GM12878 (cell line): ENCODE data around the gene GARIN3.

Source experiments
- ATF7 ChIP-seq: fragments of 450-650 bp; IDR thresholded peaks from 2 replicates; pipeline ENCODE4 v1.6.1; 2016; ENCODE audit warnings: low read depth, mild to moderate bottlenecking
- CBFB ChIP-seq: IDR thresholded peaks from 2 replicates; pipeline ENCODE4 v1.6.1; 2016; ENCODE audit warnings: antibody characterized with exemption, low read depth
- CEBPB ChIP-seq, 2 experiments: fragments of 150-350 bp in 1 of 2; IDR thresholded peaks; 2 replicates each; pipeline ENCODE4 v1.6.1; 2012 to 2014; ENCODE audit warnings: low read depth in 2 of 2, low read length in 2 of 2, borderline replicate concordance in 1 of 2, inconsistent platforms in 1 of 2
- EZH2 ChIP-seq: IDR thresholded peaks from 2 replicates; pipeline ENCODE4 v1.6.1; 2012; ENCODE audit warnings: low read depth, mild to moderate bottlenecking, control low read depth, inconsistent platforms, low read length, borderline replicate concordance; ENCODE audit not compliant: control insufficient read depth
- JUNB ChIP-seq: IDR thresholded peaks from 2 replicates; pipeline ENCODE4 v1.6.1; 2016; ENCODE audit warnings: antibody characterized with exemption, mild to moderate bottlenecking
- POLR2A ChIP-seq: IDR thresholded peaks from 2 replicates; pipeline ENCODE4 v1.6.1; 2011; ENCODE audit warnings: low read depth, mild to moderate bottlenecking, low read length
- POLR2AphosphoS2 ChIP-seq: IDR thresholded peaks from 2 replicates; pipeline ENCODE4 v1.6.1; 2011; ENCODE audit warnings: low read depth, mild to moderate bottlenecking, low read length, improper control_type of control experiment, moderate library complexity
- SIN3A ChIP-seq: IDR thresholded peaks from 2 replicates; pipeline ENCODE4 v1.6.1; 2012; ENCODE audit warnings: low read depth, low read length, improper control_type of control experiment
- TF ChIP-seq, protein P1 (sequence below): fragments of 450-650 bp; IDR thresholded peaks from 2 replicates; pipeline ENCODE4 v1.6.1; 2016; ENCODE audit warnings: mild to moderate bottlenecking
- TF ChIP-seq, protein P2 (sequence below), 3 experiments: IDR thresholded peaks in 2 of 3; conservative IDR thresholded peaks in 1 of 3; 2 replicates each; pipeline ENCODE4 v1.5.1; 2011; ENCODE audit warnings: low read depth in 3 of 3, low read length in 3 of 3, mild to moderate bottlenecking in 3 of 3, control low read depth in 2 of 3, moderate library complexity in 2 of 3, inconsistent platforms in 1 of 3, mixed read lengths in 1 of 3; ENCODE audit not compliant: control insufficient read depth in 2 of 3, insufficient read depth in 1 of 3; ENCODE audit errors: extremely low read depth in 1 of 3
- TF ChIP-seq, protein P3 (sequence below): fragments of 450-650 bp; formaldehyde crosslinking; IDR thresholded peaks from 2 replicates; pipeline ENCODE4 v1.4.0; 2020; ENCODE audit warnings: mild to moderate bottlenecking, moderate library complexity

DNA sequence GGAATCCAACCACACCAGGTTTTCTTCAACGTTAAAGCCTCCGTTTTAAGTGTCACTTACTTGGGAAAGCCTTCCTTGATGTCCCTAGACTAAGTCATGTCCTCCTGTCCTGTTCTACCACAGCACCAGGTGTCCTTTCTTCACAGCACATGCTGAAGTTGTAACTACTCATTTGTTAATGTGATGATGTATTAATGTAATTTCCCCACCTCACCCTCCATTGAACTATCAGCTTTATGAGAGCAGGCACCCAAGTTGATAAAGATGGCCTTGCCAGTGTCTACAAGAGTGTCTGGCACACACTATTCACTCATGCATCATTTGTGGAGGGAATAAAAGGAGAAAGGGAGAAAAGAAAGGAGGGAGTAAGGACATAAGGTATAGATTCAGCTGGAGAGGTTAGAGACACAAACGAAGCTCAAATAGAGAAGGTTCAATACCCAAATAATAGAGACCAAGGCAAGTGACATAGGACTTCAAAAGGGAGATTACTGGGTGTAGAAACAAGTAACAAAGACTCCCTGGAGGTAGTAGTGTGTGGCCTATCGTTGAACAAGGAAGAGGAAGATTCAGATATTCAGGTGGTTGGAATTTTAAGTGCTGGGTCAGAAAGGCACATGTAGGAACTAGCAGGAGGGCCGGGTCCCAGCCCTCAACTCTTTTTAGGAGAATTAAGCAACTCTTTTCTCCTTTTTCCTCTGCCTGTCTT, 21.1 kb upstream of the GARIN3 start:
- no peak for TF ChIP-seq POLR2A
- TF ChIP-seq JUNB, result no peak
- no peak for TF ChIP-seq EZH2
- TF ChIP-seq POLR2AphosphoS2, result no peak
- TF ChIP-seq, protein P1, sequence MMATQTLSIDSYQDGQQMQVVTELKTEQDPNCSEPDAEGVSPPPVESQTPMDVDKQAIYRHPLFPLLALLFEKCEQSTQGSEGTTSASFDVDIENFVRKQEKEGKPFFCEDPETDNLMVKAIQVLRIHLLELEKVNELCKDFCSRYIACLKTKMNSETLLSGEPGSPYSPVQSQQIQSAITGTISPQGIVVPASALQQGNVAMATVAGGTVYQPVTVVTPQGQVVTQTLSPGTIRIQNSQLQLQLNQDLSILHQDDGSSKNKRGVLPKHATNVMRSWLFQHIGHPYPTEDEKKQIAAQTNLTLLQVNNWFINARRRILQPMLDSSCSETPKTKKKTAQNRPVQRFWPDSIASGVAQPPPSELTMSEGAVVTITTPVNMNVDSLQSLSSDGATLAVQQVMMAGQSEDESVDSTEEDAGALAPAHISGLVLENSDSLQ, result no peak
- TF ChIP-seq CBFB, result no peak
- TF ChIP-seq, protein P2, sequence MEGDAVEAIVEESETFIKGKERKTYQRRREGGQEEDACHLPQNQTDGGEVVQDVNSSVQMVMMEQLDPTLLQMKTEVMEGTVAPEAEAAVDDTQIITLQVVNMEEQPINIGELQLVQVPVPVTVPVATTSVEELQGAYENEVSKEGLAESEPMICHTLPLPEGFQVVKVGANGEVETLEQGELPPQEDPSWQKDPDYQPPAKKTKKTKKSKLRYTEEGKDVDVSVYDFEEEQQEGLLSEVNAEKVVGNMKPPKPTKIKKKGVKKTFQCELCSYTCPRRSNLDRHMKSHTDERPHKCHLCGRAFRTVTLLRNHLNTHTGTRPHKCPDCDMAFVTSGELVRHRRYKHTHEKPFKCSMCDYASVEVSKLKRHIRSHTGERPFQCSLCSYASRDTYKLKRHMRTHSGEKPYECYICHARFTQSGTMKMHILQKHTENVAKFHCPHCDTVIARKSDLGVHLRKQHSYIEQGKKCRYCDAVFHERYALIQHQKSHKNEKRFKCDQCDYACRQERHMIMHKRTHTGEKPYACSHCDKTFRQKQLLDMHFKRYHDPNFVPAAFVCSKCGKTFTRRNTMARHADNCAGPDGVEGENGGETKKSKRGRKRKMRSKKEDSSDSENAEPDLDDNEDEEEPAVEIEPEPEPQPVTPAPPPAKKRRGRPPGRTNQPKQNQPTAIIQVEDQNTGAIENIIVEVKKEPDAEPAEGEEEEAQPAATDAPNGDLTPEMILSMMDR (IDR thresholded peaks at IDR 0.05 in 2 of 3, conservative IDR thresholded peaks at IDR 0.05 in 1 of 3; ENCODE audit: control insufficient read depth in 2 of 3, extremely low read depth in 1 of 3, insufficient read depth in 1 of 3, low read depth in 3 of 3, low read length in 3 of 3), result no peak
- no peak for TF ChIP-seq SIN3A
- TF ChIP-seq, protein P3, sequence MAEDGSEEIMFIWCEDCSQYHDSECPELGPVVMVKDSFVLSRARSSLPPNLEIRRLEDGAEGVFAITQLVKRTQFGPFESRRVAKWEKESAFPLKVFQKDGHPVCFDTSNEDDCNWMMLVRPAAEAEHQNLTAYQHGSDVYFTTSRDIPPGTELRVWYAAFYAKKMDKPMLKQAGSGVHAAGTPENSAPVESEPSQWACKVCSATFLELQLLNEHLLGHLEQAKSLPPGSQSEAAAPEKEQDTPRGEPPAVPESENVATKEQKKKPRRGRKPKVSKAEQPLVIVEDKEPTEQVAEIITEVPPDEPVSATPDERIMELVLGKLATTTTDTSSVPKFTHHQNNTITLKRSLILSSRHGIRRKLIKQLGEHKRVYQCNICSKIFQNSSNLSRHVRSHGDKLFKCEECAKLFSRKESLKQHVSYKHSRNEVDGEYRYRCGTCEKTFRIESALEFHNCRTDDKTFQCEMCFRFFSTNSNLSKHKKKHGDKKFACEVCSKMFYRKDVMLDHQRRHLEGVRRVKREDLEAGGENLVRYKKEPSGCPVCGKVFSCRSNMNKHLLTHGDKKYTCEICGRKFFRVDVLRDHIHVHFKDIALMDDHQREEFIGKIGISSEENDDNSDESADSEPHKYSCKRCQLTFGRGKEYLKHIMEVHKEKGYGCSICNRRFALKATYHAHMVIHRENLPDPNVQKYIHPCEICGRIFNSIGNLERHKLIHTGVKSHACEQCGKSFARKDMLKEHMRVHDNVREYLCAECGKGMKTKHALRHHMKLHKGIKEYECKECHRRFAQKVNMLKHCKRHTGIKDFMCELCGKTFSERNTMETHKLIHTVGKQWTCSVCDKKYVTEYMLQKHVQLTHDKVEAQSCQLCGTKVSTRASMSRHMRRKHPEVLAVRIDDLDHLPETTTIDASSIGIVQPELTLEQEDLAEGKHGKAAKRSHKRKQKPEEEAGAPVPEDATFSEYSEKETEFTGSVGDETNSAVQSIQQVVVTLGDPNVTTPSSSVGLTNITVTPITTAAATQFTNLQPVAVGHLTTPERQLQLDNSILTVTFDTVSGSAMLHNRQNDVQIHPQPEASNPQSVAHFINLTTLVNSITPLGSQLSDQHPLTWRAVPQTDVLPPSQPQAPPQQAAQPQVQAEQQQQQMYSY (CRISPR knock-in tag), result no peak
- no peak for TF ChIP-seq ATF7
- TF ChIP-seq CEBPB (IDR thresholded peaks at IDR 0.05; ENCODE audit: borderline replicate concordance in 1 of 2, low read depth in 2 of 2, low read length in 2 of 2), result no peak
